Astrocyte of the spinal cord (primary cell): ENCODE data around the gene JAG2.

Experiments
- DNase-seq: peaks from one replicate; pipeline ENCODE4 v3.0.0; 2011; ENCODE audit warnings: low read depth, low spot score
- H3K4me3 ChIP-seq: 2 replicates; pipeline ENCODE4 v1.5.1; 2011; ENCODE audit warnings: low read depth, mild to moderate bottlenecking, low read length, moderate library complexity
- in situ Hi-C: cut with HindIII; loops from 2 replicates; pipeline ENCODE4 v1.10.0; 2017; ENCODE audit warnings: low sequenced_read_pairs
- TF ChIP-seq, protein P1 (sequence below): IDR thresholded peaks from 2 replicates; pipeline ENCODE4 v1.5.1; 2012; ENCODE audit warnings: low read depth, mild to moderate bottlenecking, low read length, inconsistent platforms

JAG2 gene

DNA sequence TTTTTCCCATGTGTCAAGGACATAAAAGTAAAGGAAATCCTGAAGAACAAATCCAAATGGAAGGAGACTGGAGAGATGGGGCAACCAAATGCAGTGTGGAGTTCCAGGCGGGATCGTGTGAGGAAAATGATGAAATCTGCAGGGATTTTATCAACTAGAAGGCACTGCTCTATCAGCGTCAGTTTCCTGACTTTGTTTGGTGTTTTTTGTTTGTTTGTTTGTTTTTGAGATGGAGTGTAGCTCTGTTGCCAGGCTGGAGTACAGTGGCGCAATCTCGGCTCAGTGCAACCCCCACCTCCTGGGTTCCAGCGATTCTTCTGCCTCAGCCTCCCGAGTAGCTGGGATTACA is 60.1 kb downstream of the JAG2 start:
- no peak overlapping the region for H3K4me3 ChIP-seq
- in situ Hi-C loops = no loop called here
- TF ChIP-seq, protein P1, sequence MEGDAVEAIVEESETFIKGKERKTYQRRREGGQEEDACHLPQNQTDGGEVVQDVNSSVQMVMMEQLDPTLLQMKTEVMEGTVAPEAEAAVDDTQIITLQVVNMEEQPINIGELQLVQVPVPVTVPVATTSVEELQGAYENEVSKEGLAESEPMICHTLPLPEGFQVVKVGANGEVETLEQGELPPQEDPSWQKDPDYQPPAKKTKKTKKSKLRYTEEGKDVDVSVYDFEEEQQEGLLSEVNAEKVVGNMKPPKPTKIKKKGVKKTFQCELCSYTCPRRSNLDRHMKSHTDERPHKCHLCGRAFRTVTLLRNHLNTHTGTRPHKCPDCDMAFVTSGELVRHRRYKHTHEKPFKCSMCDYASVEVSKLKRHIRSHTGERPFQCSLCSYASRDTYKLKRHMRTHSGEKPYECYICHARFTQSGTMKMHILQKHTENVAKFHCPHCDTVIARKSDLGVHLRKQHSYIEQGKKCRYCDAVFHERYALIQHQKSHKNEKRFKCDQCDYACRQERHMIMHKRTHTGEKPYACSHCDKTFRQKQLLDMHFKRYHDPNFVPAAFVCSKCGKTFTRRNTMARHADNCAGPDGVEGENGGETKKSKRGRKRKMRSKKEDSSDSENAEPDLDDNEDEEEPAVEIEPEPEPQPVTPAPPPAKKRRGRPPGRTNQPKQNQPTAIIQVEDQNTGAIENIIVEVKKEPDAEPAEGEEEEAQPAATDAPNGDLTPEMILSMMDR = no peak
- no peak for DNase-seq

- DNase-seq = no peak
- in situ Hi-C loops = no loop called here
- TF ChIP-seq, protein P1 = no peak
- H3K4me3 ChIP-seq = no peak overlapping the region
These were observed 60.6 kb downstream of the JAG2 start for GRCh38 chr14:105107781-105108515.

- TF ChIP-seq, protein P1 = no peak
- H3K4me3 ChIP-seq = no peak overlapping the region
- DNase-seq = no peak
- in situ Hi-C loops = no loop called here
These were observed 61.2 kb downstream of the JAG2 start for GRCh38 chr14:105107351-105107750.

DNA sequence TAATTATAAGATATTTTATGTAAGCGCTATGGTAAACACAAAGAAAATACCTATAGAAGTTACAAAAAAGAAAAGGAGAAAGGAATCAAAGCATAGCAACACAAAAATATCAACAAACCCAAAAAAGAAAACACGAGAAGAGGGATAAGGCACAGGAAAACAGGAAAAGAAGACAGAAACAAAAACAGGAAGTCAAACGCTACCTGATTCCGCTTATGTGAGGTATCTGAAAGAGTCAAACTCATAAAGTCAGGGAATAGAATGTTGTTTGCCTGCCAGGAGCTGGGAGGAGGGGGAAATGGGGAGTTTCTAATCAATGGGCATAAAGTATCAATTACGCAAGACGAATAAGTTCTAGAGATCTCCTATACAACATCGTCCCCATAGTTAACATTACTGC is 63.4 kb downstream of the JAG2 start:
- TF ChIP-seq, protein P1 = no peak
- no peak overlapping the region for H3K4me3 ChIP-seq
- in situ Hi-C loops = no loop called here
- no peak for DNase-seq

- TF ChIP-seq, protein P1 = no peak
- DNase-seq = no peak
- H3K4me3 ChIP-seq = no peak overlapping the region
- in situ Hi-C loops = no loop called here
These were observed 65.7 kb downstream of the JAG2 start for GRCh38 chr14:105102893-105103292.

DNA sequence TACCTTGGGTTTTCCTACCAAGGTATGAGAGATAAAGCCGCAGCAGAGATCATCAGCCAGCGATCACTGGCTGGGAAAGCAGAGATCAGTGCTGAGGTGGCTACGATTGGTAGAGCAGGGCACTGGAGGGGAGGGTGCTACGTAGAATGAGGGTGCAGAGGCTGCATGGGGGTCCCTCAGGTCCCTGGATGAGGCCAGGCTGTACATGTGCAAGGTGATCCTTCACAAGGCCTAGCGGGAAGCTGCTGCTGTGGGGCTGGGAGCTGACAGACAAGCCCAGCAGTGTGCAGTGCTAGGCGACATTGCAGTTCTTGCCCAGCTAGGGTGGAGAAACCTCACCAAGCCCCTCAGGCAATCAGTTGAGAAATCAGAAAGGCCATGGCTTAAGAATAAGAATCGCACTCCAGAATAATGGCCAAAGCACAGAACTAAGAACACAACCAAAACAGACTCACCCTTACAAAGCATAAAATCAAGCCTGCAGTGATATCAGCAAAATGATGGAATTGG is 66.2 kb downstream of the JAG2 start:
- TF ChIP-seq, protein P1 = no peak

More for the DNA sequence above, 66.2 kb downstream of the JAG2 start:
- H3K4me3 ChIP-seq = no peak overlapping the region
- DNase-seq = no peak
- in situ Hi-C loops = no loop called here
